HG02763 (cell line): ENCODE measurements around the gene FAM228B.
"Not testable (repeated sequence)": the region's sequence is repeated elsewhere in the genome, so short reads cannot be mapped to it uniquely, and the experiment has no call there.

Experiments
- ATAC-seq: cut with Tn5 transposase; IDR thresholded peaks from one replicate; pipeline ENCODE4 v1.9.1; 2021; ENCODE audit warnings: mild to moderate bottlenecking, moderate library complexity; ENCODE audit not compliant: unreplicated experiment

The FAM228B gene

DNA sequence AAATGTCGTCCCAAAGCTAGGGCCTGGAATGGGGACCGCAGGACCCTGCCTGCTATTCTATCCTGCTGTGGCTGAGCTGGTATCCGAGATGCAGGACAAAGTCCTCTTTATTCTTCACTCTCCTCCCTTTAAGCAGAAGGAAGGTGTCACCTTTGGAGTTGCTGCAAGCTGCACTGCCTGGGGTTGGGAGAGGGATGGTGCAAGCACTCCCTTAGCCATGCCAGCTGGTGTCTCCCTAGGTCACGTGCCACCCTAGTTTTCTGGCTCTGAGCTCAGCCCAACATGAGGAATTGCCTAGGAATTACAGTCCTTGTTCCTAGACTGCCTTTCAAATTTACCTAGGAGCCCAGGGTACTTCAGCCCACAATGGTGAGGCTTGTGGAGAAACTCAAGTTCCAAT is 30.2 kb downstream of the FAM228B start:
- no peak for ATAC-seq

DNA sequence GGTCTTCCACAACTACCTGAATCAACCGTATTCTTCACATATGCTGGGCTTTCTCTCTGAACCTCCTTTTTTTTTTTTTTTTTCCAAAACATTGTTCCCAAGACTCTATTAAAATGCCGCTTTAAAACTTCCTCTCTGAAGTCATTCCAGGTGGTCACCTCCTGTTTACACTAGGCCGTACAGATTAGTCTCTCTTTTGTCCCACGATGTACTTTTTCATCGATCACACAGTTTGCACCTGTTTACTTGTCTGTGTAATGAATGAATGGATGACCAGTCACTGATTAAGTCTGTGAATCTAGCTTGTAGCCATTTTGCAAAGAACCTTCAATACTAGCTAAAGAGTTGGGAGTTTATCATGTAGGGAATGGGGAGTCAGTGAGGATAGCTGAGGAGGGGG is 34.9 kb downstream of the FAM228B start:
- ATAC-seq, result no peak

DNA sequence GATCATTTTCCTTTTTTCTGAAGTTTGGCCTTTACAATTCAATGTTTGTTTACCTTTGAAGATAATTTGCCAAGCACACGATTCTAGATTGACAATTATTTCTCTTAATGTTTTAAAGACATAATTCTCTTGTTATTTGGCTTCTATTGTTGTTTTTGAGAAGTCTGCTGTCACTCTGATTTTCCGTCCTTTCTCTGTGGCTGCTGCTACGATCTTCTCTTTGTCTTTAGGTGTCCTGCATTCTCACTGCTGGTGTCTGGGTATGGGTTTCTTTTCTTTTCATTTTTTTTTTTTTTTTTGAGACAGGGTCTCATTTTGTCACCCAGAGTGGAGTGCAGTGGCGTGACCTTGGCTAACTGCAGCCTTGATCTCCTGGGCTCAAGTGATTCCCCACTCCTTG is 36.4 kb downstream of the FAM228B start:
- no peak for ATAC-seq

DNA sequence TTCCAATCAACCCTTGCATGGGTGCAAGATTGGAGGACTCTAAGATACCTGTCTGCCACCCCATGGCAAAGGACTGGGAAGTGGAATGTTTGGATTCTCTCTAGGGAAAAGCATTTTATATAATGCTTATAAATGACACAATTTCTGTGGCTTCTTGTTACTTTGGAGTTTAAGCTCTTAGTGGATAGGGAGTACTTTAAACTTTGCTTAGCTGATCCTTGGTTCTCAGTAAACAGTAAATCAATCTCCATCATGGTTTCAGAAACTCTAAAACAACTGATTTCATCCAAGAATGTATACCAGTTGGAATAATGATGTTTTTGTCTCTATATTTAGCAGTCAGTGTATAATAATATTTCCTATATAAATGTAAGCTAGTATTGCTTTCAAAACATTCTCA is 37.5 kb downstream of the FAM228B start:
- ATAC-seq, result no peak

DNA sequence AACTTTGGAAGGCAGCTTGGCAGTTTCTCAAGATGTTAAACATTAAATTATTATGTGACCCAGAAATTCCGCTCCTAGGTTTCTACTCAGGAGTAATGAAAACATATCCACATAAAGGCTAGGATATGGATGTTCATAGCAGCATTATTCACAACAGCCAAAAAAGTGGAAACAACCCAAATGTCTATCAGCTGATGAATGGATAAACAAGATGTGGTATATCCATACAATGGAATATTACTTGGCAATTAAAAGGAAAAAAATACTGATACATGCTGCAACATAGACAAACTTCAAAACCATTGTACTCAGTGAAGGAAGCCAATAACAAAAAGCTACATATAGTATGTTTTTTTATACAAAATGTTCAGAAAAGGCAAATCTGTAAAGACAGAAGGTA is 39.2 kb downstream of the FAM228B start:
- ATAC-seq, result no peak

DNA sequence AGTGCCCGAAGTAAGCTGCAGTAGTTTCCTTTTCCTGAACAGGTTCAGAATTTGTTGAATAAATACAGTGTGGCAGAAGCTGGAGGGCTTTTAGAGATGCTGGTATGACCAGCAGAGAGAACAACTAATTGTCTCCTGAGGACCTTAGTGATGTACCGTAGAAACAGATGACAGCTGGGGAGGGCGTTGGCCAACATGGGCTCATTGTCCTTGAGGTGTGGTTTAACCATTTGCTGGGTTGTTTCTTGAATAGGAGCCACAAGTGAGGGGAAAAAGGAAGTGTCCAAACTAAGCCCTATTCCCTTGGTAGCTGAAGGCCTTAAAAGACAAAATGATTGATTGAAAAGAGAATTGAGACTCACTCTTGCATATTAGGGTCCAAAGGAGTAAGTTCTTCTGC is 39.9 kb downstream of the FAM228B start:
- ATAC-seq, result no peak

DNA sequence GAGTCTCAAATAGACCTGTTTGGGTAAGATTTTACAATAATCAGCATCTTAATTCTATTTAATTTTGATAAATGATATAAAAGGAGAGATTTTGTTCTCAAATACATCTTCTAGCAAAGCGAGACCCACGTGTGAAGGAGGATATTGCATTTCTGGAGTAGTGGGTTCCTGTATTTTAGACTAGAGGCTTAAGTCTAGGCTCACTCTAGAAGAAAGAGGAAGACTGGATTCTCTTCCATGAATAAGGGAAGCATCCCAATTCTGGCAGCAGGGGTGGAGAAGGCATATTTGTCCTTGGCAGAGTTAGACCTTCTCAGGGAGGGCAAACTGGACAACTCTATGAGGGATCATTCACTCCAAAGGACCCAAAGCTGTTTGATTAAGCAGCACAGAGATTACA is 40.3 kb downstream of the FAM228B start:
- no peak for ATAC-seq

DNA sequence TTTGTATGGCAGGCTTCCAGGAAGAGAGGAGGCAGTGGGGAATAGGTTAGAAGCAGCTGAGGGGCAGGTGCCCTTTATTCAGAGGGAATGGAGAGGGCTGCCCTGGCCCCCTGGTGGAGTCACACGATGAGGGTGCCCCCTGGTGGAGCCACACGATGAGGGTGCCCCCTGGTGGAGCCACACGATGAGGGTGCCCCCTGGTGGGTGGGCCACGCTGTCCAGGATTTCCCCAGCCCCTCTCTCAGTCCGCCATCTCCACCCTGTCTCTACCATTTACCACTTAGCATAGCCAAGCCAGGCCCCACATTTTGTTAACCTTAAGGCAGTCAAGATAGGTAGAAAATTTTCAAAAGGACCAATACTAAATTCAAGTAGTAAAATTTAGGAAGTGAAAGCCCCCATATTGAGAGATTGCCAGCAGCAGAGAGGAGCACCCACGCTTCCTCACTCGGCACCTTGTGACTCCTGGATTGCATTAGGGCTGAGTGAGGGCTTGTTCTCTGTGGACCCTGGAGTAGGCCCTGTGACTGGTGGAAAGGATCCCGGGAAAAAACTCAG is 41.2 kb downstream of the FAM228B start:
- peak; percentile 54 for ATAC-seq

DNA sequence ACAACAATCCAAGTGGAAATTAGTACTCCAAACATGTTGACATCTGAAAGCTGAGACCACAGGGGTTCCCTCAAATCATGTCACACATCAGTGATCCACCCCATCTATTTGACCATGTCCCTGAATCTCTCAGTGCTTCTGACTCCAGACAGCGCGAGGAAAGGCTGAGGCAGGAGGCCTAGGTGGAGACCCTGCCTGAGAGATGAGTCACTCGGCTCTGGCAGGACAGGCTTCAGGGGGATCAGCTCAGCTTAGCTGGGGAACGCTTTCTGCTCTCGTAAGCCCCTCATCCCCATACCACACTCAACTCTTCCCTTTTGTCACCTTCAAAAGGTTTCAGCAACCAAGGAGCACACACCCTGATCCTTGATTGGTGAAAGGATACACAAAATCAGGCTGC is 45.8 kb downstream of the FAM228B start:
- no peak for ATAC-seq

DNA sequence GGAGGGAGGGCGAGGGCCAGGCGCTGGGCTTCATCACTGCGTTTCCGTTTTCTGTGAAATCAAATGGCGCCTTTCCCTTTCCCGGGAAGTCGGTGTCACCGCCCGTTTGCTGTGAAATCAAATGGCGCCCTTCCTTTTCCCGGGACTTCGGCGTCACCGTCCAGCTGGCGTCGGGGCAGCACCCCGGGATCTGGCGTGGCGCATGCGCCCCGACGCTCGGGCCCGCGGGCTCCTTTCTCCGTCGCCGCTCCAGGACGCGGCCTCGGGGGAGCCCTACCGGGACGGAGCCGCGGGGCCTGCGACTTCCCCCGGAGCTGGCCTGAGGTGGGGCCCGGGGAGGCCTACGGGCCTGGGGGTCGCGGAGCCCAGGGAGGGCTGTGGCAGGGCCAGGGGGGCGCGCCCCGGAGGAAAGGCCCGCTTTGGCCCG is 51.6 kb downstream of the FAM228B start, which contains the start of gene FAM228A:
TSS of gene FAM228A (plus strand) at position 203 of the 427 bp plus-strand sequence. CDS start 428 bp downstream, outside the sequence.
- no peak for ATAC-seq

DNA sequence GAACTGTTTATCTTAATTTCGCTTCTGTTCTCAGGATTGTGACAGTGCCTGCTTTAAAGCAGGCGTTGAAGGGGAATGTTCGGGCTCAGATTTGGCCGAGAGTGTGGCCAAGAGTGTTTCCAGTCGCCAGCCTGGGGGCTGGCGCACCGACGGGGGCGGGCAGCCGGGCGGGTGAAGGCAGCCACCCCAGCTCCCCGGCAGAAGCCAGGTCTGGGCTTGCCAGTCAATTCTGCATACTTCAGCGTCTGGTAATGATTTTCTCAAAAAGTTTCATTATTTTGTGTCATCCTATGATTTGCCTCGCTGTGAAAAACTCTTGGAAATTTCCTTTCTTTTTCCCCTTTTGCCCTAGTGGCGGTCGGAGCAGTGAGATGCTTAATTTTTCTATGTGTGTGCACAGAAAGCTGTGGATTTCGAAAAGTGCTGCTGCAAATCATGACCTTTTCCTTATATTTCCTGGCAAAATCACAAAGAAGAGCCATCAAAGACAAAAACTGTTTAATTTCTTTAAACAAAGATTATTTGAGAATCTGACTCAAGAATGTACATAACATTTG is 52.4 kb downstream of the FAM228B start:
- no peak for ATAC-seq

DNA sequence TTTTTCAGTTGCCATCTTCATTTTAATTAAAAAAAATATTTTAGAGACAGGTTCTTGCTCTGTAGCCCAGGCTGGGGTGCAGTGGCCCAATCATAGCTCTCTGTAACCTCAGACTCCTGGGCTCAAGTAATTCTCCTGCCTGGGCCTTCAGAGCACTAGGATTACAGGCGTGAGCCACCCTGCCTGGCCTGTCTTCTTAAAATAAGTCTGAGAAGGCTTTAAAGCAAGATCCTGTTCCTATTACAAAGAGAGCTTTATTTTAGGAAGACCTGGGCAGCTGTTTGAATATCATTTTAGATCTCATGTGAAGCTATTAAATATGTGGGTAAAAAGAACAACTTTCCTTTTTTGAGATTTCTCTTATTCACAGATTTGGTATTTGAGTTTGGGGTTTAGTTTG is 53.1 kb downstream of the FAM228B start:
- no peak for ATAC-seq

DNA sequence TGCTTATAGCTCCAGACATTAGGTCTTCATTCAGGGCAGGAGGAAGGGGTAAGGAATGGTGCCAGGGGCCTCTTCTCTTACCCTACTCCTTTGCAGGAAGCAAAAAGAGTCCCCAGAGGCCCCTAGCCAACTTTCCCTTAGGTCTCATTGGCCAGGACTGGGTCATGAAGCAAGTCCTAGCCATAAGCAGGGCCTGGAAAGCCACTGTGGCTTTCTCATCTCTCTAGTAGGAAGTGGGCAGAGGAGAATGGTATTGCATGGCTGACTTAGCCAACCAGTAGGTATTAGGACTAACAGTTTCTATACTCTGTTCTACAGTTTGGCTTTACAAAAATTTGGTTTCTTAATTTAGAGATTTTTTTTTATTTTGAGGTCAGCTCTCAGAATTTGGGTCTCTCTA is 56.4 kb downstream of the FAM228B start:
- ATAC-seq, result no peak

DNA sequence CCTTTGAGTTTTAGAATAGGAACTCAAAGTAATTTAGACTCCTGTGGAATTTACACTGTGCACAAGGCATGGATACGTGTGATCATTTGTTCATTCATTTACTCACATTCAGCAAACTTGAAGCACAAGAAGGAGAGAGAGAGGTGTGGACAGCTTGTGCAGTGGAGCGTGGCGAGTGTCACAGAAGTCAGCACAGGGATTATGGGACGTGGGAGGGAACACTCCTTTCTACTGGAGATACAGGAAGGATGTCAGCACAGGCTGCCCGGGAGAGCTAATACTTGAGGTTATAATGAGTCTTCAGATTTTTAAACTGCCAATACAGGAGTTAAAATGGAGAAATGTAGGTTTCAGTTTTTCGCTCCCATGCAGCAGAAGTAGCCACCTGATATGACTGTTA is 58.6 kb downstream of the FAM228B start:
- ATAC-seq, result no peak

DNA sequence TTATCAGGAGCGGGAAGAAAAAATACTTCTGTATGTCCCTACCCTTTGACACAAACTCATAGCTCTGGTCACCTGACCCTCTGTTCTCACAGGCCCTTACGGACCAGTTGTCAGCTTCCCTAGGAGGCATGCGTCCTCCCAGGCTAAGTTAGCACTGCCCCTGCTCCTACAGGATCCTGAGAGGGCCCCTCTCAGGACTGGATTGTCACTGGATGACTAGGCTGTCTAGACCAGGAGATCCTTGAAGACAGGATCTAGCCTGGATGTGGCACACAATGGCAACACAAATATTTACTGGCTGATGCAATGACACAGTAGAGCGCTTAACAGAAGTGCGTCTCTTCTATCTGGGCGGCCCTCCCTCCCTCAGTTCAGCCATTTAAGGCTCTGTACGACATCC is 59.2 kb downstream of the FAM228B start:
- ATAC-seq, result no peak

DNA sequence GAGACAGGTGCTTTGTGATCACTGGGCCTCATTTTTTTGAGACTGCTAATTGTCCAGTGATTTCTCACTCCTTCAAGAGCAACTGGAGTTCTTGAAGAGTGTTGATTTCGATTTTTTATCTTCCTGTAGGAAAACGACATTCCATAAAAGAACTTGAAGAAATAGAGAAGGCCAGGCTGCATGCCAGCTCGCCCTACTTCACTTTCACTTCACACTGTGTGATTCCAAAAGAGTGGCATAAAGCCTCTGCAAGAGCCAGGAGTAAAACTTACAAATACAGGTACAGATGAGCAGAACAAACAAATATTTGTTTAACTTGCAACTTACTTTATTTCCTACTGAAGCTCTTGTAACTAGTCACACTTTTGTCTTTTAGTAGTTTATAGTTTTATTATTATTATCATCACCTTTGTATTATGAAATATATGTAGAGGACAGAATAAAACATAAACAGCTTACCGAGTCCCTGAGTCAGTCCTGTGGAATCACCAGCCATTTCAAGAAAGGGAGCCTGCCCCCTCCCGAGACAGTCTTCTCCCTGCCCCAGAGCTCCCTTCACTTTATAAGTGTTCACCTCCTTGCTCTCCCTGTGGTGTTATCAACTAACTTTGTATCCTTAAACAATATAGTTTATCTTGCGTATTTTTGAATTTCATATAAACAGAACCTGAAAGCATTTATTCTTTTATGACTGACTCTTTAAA is 60.2 kb downstream of the FAM228B start:
- ATAC-seq, result no peak

DNA sequence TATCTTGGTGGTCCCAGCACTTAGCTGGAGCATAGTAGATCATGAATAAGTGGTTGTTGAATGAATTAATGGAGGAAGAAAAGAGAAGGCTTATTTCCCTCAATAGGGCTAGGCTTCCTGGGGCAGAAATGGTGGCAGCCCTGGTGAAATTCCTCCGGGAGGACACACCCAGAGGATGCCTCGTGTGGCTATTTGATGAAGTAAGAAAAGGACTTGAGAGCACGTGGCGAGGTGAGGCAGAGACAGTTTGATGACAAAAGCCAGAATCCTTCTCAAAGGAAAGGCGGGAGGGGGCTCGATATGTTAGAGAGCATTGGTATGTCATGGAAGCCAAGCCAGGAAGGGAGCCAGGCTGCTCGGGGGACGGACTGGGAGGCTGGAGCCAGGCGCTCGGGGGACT is 66.3 kb downstream of the FAM228B start:
- no peak for ATAC-seq

DNA sequence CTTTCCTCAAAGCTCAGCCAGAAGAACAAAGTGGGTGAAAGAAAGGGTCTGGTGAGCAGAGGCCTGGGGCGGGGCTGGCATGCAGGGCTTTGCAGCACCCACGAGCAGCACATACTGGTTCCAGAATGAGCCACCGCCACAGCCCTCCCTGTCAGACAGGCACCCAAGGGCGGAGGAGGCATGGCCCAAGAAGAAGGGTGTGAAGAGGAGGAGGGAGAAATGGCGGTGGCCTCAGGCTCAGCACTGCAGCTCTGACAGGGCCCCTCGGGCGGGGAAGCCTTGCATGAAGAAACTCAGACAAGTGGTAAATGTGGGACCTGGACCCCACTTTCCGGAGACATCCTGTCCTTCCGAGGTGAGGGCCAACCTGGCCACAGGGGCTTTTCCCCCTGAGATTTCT is 67.2 kb downstream of the FAM228B start:
- ATAC-seq, result no peak

DNA sequence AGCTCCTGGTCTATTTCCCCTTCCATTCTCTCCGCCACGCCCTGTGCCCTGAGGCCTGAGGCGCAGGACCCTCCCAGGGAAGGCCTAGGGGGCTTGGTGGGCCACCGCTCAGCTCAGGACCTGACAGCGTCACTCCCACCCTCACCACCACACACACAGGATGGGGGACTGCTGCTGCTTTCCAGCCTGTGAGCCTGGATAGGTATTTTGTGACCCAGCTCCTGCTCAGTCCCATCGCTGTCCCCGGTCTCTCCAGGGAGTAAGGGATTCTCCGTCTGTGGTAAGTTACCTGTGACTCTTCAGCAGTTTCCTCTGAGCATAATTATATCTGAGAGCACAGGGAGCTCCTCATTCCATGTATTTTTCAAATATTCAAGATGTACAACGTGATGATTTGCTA is 67.9 kb downstream of the FAM228B start:
- ATAC-seq, result no peak

DNA sequence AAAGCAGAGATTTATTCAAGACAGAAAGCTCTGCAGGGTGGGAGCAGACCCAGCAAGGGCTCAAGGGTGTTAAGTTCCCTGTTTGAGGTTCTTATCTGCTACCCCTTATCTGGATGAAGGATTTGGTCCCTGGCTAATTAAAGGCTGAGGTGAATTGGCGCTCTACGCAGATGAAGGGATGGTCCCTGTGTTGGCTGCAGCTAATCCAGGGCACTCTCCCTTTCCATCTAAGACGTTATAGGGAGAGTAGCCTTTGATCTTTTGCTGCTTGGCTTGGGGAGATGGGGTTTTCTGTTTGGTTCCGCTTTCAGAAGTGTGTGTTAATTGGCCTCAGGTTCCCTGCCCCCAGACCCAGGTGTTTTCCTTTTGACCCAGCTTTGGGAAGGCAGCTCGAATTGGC is 68.6 kb downstream of the FAM228B start:
- no peak for ATAC-seq

DNA sequence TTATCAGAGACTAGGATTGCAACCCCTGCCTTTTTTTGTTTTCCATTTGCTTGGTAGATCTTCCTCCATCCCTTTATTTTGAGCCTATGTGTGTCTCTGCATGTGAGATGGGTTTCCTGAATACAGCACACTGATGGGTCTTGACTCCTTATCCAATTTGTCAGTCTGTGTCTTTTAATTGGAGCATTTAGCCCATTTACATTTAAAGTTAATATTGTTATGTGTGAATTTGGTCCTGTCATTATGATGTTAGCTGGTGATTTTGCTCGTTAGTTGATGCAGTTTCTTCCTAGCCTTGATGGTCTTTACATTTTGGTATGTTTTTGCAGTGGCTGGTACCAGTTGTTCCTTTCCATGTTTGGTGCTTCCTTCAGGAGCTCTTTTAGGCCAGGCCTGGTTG is 73.9 kb downstream of the FAM228B start:
- ATAC-seq, result not testable (repeated sequence)

DNA sequence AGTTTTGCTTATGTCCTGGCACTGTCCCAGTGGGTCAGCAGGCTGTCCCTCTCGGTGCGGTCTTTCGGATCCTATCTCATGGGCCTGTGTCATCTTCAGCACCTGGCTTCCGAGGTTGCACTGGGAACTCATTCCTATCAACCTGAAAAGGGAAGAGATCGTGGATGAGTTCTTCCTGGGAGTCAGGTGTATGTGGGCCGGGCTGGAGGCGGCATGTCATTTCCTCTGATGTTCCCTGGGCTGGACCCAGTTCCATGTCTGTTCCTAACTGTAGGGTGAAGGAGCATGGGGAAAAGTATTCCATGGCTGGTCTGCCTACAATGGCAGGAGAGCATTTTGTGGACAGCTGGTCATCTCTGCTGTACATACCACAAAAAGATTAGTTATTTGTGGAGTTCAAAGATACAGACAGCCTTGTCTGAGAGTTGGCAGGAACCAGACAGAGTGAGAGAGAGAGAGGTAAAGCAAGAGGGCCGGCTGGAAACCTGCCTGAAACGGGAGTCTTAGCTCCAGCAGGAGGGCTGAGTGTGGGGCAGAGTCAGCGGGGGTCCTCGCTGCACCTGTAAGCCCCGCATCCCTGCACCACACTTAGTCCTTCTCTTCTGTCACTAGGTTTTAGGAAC is 76.8 kb downstream of the FAM228B start:
- ATAC-seq, result no peak
